A549 (cell line): Measurements from ENCODE around the gene CTBP1. TPM values are rescaled to one million over a fixed set of nuclear protein-coding genes. Genes with fewer than 3 reads are reported as not detected.

ENCODE experiments used
- CBX2 ChIP-seq: fragments of 200-600 bp; sonication (generic); IDR thresholded peaks from 2 replicates; pipeline ENCODE4 v1.6.1; 2016; ENCODE audit warnings: low read depth, mild to moderate bottlenecking, borderline replicate concordance
- CBX8 ChIP-seq: fragments of 200-600 bp; sonication (generic); IDR thresholded peaks from 2 replicates; pipeline ENCODE4 v1.6.1; 2016
- CEBPB ChIP-seq, 2 experiments: fragments of >200 bp in 1 of 2; sonication (Bioruptor Twin) in 1 of 2; formaldehyde crosslinking in 1 of 2; IDR thresholded peaks; 2 replicates each; pipeline ENCODE4 v1.6.1; 2012 to 2016
- EHF ChIP-seq: fragments of 250-450 bp; sonication (Bioruptor Pico); IDR thresholded peaks from 2 replicates; pipeline ENCODE4 v1.5.0; 2020; ENCODE audit warnings: mild to moderate bottlenecking
- ESRRA ChIP-seq: fragments of 150-350 bp; IDR thresholded peaks from 2 replicates; pipeline ENCODE4 v1.6.1; 2014; ENCODE audit warnings: mild to moderate bottlenecking, low read length, borderline replicate concordance
- HDAC2 ChIP-seq: fragments of 200-600 bp; sonication (generic); IDR thresholded peaks from 2 replicates; pipeline ENCODE4 v1.6.1; 2016
- HOXB13 ChIP-seq: fragments of 250-450 bp; sonication (Bioruptor Pico); IDR thresholded peaks from 2 replicates; pipeline ENCODE4 v1.5.0; 2020; ENCODE audit warnings: low read depth, mild to moderate bottlenecking, moderate library complexity
- HOXB5 ChIP-seq: fragments of 250-450 bp; sonication (Bioruptor Pico); IDR thresholded peaks from 2 replicates; pipeline ENCODE4 v1.5.0; 2020; ENCODE audit warnings: mild to moderate bottlenecking, moderate library complexity
- JUN ChIP-seq, 2 experiments: fragments of >200 bp; sonication (Bioruptor Twin); formaldehyde crosslinking; IDR thresholded peaks; 2 replicates in 1 of 2; 3 replicates in 1 of 2; pipeline ENCODE4 v1.6.1; 2016 to 2017
- KDM5A ChIP-seq: fragments of 200-600 bp; sonication (generic); IDR thresholded peaks from 2 replicates; pipeline ENCODE4 v1.6.1; 2016; ENCODE audit warnings: antibody characterized with exemption, mild to moderate bottlenecking
- MYC ChIP-seq: IDR thresholded peaks from 2 replicates; pipeline ENCODE4 v1.6.1; 2012; ENCODE audit warnings: mild to moderate bottlenecking, inconsistent platforms, low read length, improper control_type of control experiment, borderline replicate concordance
- NR3C1 ChIP-seq: fragments of >200 bp; sonication (Bioruptor Twin); formaldehyde crosslinking; IDR thresholded peaks from 3 replicates; pipeline ENCODE4 v1.6.1; 2017
- POLR2A ChIP-seq: IDR thresholded peaks from 2 replicates; pipeline ENCODE4 v1.6.1; 2012; ENCODE audit warnings: mild to moderate bottlenecking, low read length
- RAD21 ChIP-seq, 2 experiments: fragments of >200 bp in 1 of 2; sonication (Bioruptor Twin) in 1 of 2; formaldehyde crosslinking in 1 of 2; IDR thresholded peaks in 1 of 2; conservative IDR thresholded peaks in 1 of 2; 2 replicates in 1 of 2; 3 replicates in 1 of 2; pipeline ENCODE4 v1.6.1; 2012 to 2018; ENCODE audit warnings: inconsistent platforms in 1 of 2
- RARB ChIP-seq: fragments of 250-450 bp; sonication (Bioruptor Pico); IDR thresholded peaks from 2 replicates; pipeline ENCODE4 v1.8.0; 2021; ENCODE audit warnings: mild to moderate bottlenecking, moderate library complexity
- RNF2 ChIP-seq: fragments of 200-600 bp; sonication (generic); IDR thresholded peaks from 2 replicates; pipeline ENCODE4 v1.6.1; 2016; ENCODE audit warnings: low read depth, mild to moderate bottlenecking, antibody characterized with exemption, moderate library complexity, borderline replicate concordance
- SREBF2 ChIP-seq: fragments of 450-650 bp; IDR thresholded peaks from 2 replicates; pipeline ENCODE4 v1.6.1; 2014; ENCODE audit warnings: mild to moderate bottlenecking, moderate library complexity
- TP53 ChIP-seq: fragments of 250-450 bp; sonication (Bioruptor Pico); IDR thresholded peaks from 2 replicates; pipeline ENCODE4 v1.5.0; 2021; ENCODE audit warnings: mild to moderate bottlenecking, moderate library complexity
- ZFP36 ChIP-seq: fragments of 450-650 bp; IDR thresholded peaks from 2 replicates; pipeline ENCODE4 v1.6.1; 2014; ENCODE audit warnings: borderline replicate concordance; ENCODE audit not compliant: partially characterized antibody
- ZNF302 ChIP-seq: fragments of 250-450 bp; sonication (Bioruptor Pico); IDR thresholded peaks from 2 replicates; pipeline ENCODE4 v1.9.0; 2021; ENCODE audit warnings: inconsistent platforms, mild to moderate bottlenecking, moderate library complexity
- polyA plus RNA-seq, 4 experiments: library from polyadenylated mRNA; depleted of rRNA in 3 of 4; stranded (reverse); fragments of >200 nt; fragmentation: RNase III in 1 of 4; extraction: RNeasy Plus Mini Kit Qiagen cat#74134 plus additional on column Dnase treatment in 1 of 4; gene quantifications; 2 replicates in 3 of 4; 3 replicates in 1 of 4; pipeline ENCODE4 v1.2.3, GENCODE V29; 2011 to 2017
- TF ChIP-seq, protein P1 (sequence below): fragments of >200 bp; sonication (Bioruptor Twin); formaldehyde crosslinking; IDR thresholded peaks from 3 replicates; pipeline ENCODE4 v1.6.1; 2016
- TF ChIP-seq, protein P2 (sequence below): IDR thresholded peaks from 2 replicates; pipeline ENCODE4 v1.6.1; 2012; ENCODE audit warnings: low read depth, borderline replicate concordance
- TF ChIP-seq, protein P3 (sequence below): fragments of 250-450 bp; sonication (Bioruptor Pico); IDR thresholded peaks from 2 replicates; pipeline ENCODE4 v1.5.0; 2020; ENCODE audit warnings: low read depth, mild to moderate bottlenecking, moderate library complexity
- TF ChIP-seq, protein P4 (sequence below): IDR thresholded peaks from 2 replicates; pipeline ENCODE4 v1.6.1; 2012
- TF ChIP-seq, protein P5 (sequence below): fragments of >200 bp; sonication (Bioruptor Twin); formaldehyde crosslinking; IDR thresholded peaks from 2 replicates; pipeline ENCODE4 v1.6.1; 2016
- TF ChIP-seq, protein P6 (sequence below): fragments of 450-650 bp; IDR thresholded peaks from 2 replicates; pipeline ENCODE4 v1.6.1; 2014; ENCODE audit warnings: antibody characterized with exemption

Gene CTBP1
- polyA plus RNA-seq, 2 of the 4 experiments (the other 2 are of a cell fraction) = 43.1 to 93.1 TPM

DNA sequence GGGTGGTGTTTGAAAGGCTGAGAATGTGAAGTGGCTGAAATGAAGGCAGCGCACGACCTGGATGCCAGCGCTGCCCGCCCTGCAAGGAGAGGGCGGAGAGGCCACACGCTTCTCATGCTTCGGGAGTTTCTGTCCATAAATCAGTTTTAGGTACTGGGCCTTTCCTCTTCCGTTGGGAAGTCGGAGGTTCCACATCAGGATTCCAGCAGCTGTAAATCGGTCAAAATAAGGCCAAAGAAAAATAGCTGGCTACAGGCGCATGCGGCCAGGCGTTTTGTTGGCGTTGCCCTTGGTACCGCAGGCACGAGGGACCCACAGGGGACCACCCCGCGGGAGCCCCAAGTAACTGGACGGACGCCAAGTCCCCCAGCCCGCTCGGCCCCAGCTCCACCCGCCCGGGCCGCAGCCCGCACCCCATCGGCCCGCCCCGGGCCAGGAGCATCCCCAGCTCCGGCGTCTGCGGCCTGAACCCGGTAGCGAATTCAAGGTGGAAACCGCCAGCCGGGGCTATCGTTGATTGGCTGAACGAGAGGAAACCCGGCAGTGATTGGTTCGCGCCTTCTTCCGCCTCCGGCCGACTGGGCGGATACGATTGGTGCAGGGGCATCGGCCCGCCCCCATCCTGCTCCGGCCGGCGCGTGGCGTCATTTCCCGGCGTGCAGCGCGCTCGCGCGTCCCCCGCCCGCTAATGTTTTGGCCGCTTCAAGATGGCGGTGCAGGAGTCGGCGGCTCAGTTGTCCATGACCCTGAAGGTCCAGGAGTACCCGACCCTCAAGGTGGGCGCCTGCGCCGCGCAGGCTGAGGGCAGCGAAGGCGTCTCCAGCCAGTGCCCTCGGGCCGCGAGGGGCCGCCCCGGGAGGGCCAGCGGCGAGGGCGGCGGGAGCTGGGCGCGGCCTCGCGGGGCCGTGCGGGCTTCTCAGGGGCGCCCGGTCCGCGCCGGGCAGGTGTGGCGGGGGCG lies 40.6 kb upstream of the CTBP1 start, which contains the start of gene MAEA (continued):
- TF ChIP-seq, protein P1, sequence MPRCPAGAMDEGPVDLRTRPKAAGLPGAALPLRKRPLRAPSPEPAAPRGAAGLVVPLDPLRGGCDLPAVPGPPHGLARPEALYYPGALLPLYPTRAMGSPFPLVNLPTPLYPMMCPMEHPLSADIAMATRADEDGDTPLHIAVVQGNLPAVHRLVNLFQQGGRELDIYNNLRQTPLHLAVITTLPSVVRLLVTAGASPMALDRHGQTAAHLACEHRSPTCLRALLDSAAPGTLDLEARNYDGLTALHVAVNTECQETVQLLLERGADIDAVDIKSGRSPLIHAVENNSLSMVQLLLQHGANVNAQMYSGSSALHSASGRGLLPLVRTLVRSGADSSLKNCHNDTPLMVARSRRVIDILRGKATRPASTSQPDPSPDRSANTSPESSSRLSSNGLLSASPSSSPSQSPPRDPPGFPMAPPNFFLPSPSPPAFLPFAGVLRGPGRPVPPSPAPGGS = peak; percentile 64; the same call in 2 of the 3 replicates
- TF ChIP-seq NR3C1 (no peak), HDAC2 (no peak), ZNF302 (CRISPR knock-in tag) (no peak), EHF (no peak), CBX8 (no peak), ZFP36 (no peak), CEBPB (IDR thresholded peaks at IDR 0.05) (no peak), CBX2 (no peak), HOXB13 (CRISPR knock-in tag) (no peak), TP53 (CRISPR knock-in tag) (peak; percentile 53; the same call in 1 of the 2 replicates), RNF2 (no peak), SREBF2 (no peak), POLR2A (peak; percentile 54), ESRRA (no peak), RAD21 (conservative IDR thresholded peaks at IDR 0.05 in 1 of 2, IDR thresholded peaks at IDR 0.05 in 1 of 2) (no peak), HOXB5 (CRISPR knock-in tag) (no peak), RARB (CRISPR knock-in tag) (no peak), JUN (IDR thresholded peaks at IDR 0.05) (peak in 1 of 2 experiments; percentile 77; a peak in 3 of 5 replicates), MYC (no peak), KDM5A (peak; percentile 62)
- TF ChIP-seq, protein P2, sequence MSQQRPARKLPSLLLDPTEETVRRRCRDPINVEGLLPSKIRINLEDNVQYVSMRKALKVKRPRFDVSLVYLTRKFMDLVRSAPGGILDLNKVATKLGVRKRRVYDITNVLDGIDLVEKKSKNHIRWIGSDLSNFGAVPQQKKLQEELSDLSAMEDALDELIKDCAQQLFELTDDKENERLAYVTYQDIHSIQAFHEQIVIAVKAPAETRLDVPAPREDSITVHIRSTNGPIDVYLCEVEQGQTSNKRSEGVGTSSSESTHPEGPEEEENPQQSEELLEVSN = peak; percentile 43; the same call in 1 of the 2 replicates
- TF ChIP-seq, protein P3, sequence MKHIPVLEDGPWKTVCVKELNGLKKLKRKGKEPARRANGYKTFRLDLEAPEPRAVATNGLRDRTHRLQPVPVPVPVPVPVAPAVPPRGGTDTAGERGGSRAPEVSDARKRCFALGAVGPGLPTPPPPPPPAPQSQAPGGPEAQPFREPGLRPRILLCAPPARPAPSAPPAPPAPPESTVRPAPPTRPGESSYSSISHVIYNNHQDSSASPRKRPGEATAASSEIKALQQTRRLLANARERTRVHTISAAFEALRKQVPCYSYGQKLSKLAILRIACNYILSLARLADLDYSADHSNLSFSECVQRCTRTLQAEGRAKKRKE (CRISPR knock-in tag) = 0 out of 2 replicates have a peak, but pooled peaks have one; percentile 18
- TF ChIP-seq, protein P4, sequence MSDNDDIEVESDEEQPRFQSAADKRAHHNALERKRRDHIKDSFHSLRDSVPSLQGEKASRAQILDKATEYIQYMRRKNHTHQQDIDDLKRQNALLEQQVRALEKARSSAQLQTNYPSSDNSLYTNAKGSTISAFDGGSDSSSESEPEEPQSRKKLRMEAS = peak; percentile 67
- TF ChIP-seq, protein P5, sequence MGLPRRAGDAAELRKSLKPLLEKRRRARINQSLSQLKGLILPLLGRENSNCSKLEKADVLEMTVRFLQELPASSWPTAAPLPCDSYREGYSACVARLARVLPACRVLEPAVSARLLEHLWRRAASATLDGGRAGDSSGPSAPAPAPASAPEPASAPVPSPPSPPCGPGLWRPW = no peak
- TF ChIP-seq, protein P6, sequence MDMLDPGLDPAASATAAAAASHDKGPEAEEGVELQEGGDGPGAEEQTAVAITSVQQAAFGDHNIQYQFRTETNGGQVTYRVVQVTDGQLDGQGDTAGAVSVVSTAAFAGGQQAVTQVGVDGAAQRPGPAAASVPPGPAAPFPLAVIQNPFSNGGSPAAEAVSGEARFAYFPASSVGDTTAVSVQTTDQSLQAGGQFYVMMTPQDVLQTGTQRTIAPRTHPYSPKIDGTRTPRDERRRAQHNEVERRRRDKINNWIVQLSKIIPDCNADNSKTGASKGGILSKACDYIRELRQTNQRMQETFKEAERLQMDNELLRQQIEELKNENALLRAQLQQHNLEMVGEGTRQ = no peak
